Spleen (tissue), 11 donors: ENCODE measurements around the gene SRCAP. TPM values are rescaled to one million over a fixed set of nuclear protein-coding genes. Genes with fewer than 3 reads are reported as not detected.

Experiments used
- DNase-seq: peaks from one replicate; pipeline ENCODE4 v3.0.0-alpha.2; 2020
- H3K27ac ChIP-seq, 8 donors: fragments of 200-600 bp; sonication (generic) in 7 of 8; 1 replicate in 4 of 8; 2 replicates in 4 of 8; pipeline versions ENCODE4 v1.5.0 to v1.8.0; 2016 to 2021; ENCODE audit warnings: inconsistent platforms in 4 of 8, mild to moderate bottlenecking in 4 of 8, moderate library complexity in 1 of 8
- H3K27me3 ChIP-seq, 7 donors: fragments of 200-600 bp; sonication (generic) in 6 of 7; replicated peaks in 1 of 7; 1 replicate in 4 of 7; 2 replicates in 3 of 7; pipeline versions ENCODE4 v1.5.0 to v1.8.0; 2016 to 2021; ENCODE audit warnings: inconsistent platforms in 3 of 7, mild to moderate bottlenecking in 1 of 7
- H3K36me3 ChIP-seq, 6 donors: fragments of 200-600 bp; sonication (generic) in 5 of 6; 1 replicate in 4 of 6; 2 replicates in 2 of 6; pipeline versions ENCODE4 v1.5.0 to v1.8.0; 2016 to 2021; ENCODE audit warnings: inconsistent platforms in 2 of 6
- H3K4me1 ChIP-seq, 6 donors: fragments of 200-600 bp; sonication (generic) in 5 of 6; 1 replicate in 3 of 6; 2 replicates in 3 of 6; pipeline versions ENCODE4 v1.5.0 to v1.8.0; 2016 to 2021; ENCODE audit warnings: inconsistent platforms in 3 of 6
- H3K4me3 ChIP-seq, 8 donors: fragments of 200-600 bp; sonication (generic) in 7 of 8; 1 replicate in 4 of 8; 2 replicates in 4 of 8; pipeline versions ENCODE4 v1.5.0 to v1.8.0; 2016 to 2021; ENCODE audit warnings: inconsistent platforms in 4 of 8, mild to moderate bottlenecking in 4 of 8, moderate library complexity in 2 of 8
- H3K9me3 ChIP-seq, 8 donors: fragments of 200-600 bp; sonication (generic) in 7 of 8; 1 replicate in 4 of 8; 2 replicates in 4 of 8; pipeline versions ENCODE4 v1.5.0 to v1.8.0; 2016 to 2021; ENCODE audit warnings: inconsistent platforms in 4 of 8
- CTCF ChIP-seq, 11 experiments: fragments of 200-600 bp in 7 of 11; fragments of 450-650 bp in 4 of 11; sonication (generic) in 4 of 11; IDR thresholded peaks in 8 of 11; conservative IDR thresholded peaks in 3 of 11; 1 replicate in 7 of 11; 2 replicates in 4 of 11; pipeline versions ENCODE4 v1.4.0 to v1.8.0; 2016 to 2021; ENCODE audit warnings: antibody characterized with exemption in 11 of 11, inconsistent platforms in 4 of 11, mild to moderate bottlenecking in 1 of 11
- POLR2A ChIP-seq, 3 donors: fragments of 450-650 bp; IDR thresholded peaks; one replicate each; pipeline ENCODE4 v1.5.1; 2017; ENCODE audit warnings: antibody characterized with exemption in 3 of 3, mild to moderate bottlenecking in 1 of 3
- POLR2AphosphoS5 ChIP-seq, 3 donors: sonication (generic); formaldehyde crosslinking; IDR thresholded peaks; one replicate each; pipeline ENCODE4 v1.5.1; 2017; ENCODE audit warnings: antibody characterized with exemption in 3 of 3
- WGBS, 5 donors: extraction: QIAGEN DNeasy Blood & Tissue Kit in 3 of 5; methylation state at CpG; one replicate each; pipeline versions ENCODE4 v1.1.5 to v1.1.7; 2013 to 2018; 5-methylcytosine and 5-hydroxymethylcytosine counted together
- intact Hi-C: fragments of 100-400 bp; cut with DNase I; formaldehyde crosslinking; loops from one replicate; pipeline ENCODE4 v1.15.0; 2023; ENCODE audit warnings: low total_unique reads
- polyA plus RNA-seq, 3 donors: library from polyadenylated mRNA; stranded (reverse); fragments of 200-250 nt; gene quantifications; one replicate each; pipeline ENCODE4 v1.2.1, GENCODE V29; 2013
- total RNA-seq, 7 donors: library from RNA; depleted of rRNA in 3 of 7; stranded (reverse); fragments of >200 nt in 3 of 7; fragmentation: NEBNext Ultra II Directional in 4 of 7; extraction: Animal tissue kit (Norgen Biotek cat#: 25700) in 4 of 7; gene quantifications; one replicate each; pipeline versions ENCODE4 v1.1.0 to v1.2.1, GENCODE V29; 2016 to 2021
- donor health status: healthy with polysubstance abuse.
- donor health status: DM: no; HTN: no; CAD: no; lungs with moderate emphysema.
- donor health status: DM: no; HTN: no; CAD: no.
- donor health status: Bipolar disorder and iron deficiency.
- donor health status: healthy.
- donor health status: DM: no; HTN: no; CAD: no.
- donor health status: DM: yes; HTN: yes; CAD: no.

SRCAP gene
- total and polyA plus RNA-seq, 10 donors: 1.2 to 85.7 (median 68.3) TPM

GRCh38 chr16:30778549-30779244 lies 79.7 kb downstream of the SRCAP start:
- DNase-seq: no peak
- H3K27ac ChIP-seq: peak overlapping the region in 2 of 8 donors; percentile 1 to 18
- 81 to 90% (median 86%) methylated on average over 13 to 14 of the region's 14 CpGs for WGBS, 5 donors
- intact Hi-C loops: loop anchor here (10.0 kb wide), 1 partner anchor 54 kb away; no protein-coding TSS in a partner anchor
- H3K4me1 ChIP-seq: peaks cover 12 to 55% (median 32%) of the 10 kb centered on the region in 6 donors
- peaks cover 0 to 16% (median 0%) of the 10 kb centered on the region in 7 donors for H3K27me3 ChIP-seq
- H3K4me3 ChIP-seq: no peak overlapping the region
- H3K9me3 ChIP-seq: no peaks in the 10 kb centered on the region
- no peak for TF ChIP-seq CTCF (IDR thresholded peaks at IDR 0.05 in 8 of 11, conservative IDR thresholded peaks at IDR 0.05 in 3 of 11)
- peak in 2 of 3 donors; percentile 9 to 31 for TF ChIP-seq POLR2AphosphoS5 (IDR thresholded peaks at IDR 0.05)
- H3K36me3 ChIP-seq: peaks cover 0 to 43% (median 31%) of the 10 kb centered on the region in 6 donors

- no peak for TF ChIP-seq CTCF (IDR thresholded peaks at IDR 0.05 in 8 of 11, conservative IDR thresholded peaks at IDR 0.05 in 3 of 11)
- TF ChIP-seq POLR2A (IDR thresholded peaks at IDR 0.05): no peak
- TF ChIP-seq POLR2AphosphoS5 (IDR thresholded peaks at IDR 0.05): no peak
- 72 to 89% (median 79%) methylated on average over 6 of the region's 6 CpGs for WGBS, 5 donors
- Histone ChIP-seq H3K27ac (no peak overlapping the region), H3K4me3 (no peak overlapping the region), H3K36me3 (peaks cover 0 to 43% (median 24%) of the 10 kb centered on the region in 6 donors), H3K9me3 (no peaks in the 10 kb centered on the region), H3K4me1 (peaks cover 12 to 51% (median 27%) of the 10 kb centered on the region in 6 donors), H3K27me3 (peaks cover 0 to 16% (median 0%) of the 10 kb centered on the region in 7 donors)
- DNase-seq: no peak
- intact Hi-C loops: loop anchor here (10.0 kb wide), 1 partner anchor 55 kb away; no protein-coding TSS in a partner anchor
Observed at GRCh38 chr16:30779596-30779995, 80.6 kb downstream of the SRCAP start.

GRCh38 chr16:30780021-30780420 lies 81.0 kb downstream of the SRCAP start:
- Histone ChIP-seq H3K36me3 (peaks cover 0 to 42% (median 24%) of the 10 kb centered on the region in 6 donors), H3K9me3 (no peaks in the 10 kb centered on the region), H3K4me1 (peaks cover 8 to 51% (median 23%) of the 10 kb centered on the region in 6 donors), H3K4me3 (no peak overlapping the region), H3K27me3 (peaks cover 0 to 16% (median 0%) of the 10 kb centered on the region in 7 donors), H3K27ac (no peak overlapping the region)
- no peak for DNase-seq
- intact Hi-C loops: loop anchor here (10.0 kb wide), 1 partner anchor 65 kb away; no protein-coding TSS in a partner anchor
- 79 to 97% (median 86%) methylated on average over 3 of the region's 3 CpGs for WGBS, 5 donors
- TF ChIP-seq CTCF (IDR thresholded peaks at IDR 0.05 in 8 of 11, conservative IDR thresholded peaks at IDR 0.05 in 3 of 11) (no peak), POLR2A (IDR thresholded peaks at IDR 0.05) (no peak), POLR2AphosphoS5 (IDR thresholded peaks at IDR 0.05) (no peak)

GRCh38 chr16:30780549-30780948 lies 81.6 kb downstream of the SRCAP start:
- Histone ChIP-seq H3K36me3 (peaks cover 0 to 42% (median 24%) of the 10 kb centered on the region in 6 donors), H3K9me3 (no peaks in the 10 kb centered on the region), H3K4me1 (peaks cover 6 to 51% (median 20%) of the 10 kb centered on the region in 6 donors), H3K4me3 (no peak overlapping the region), H3K27ac (no peak overlapping the region), H3K27me3 (peaks cover 0 to 15% (median 0%) of the 10 kb centered on the region in 7 donors)
- intact Hi-C loops: loop anchor here (10.0 kb wide), 1 partner anchor 64 kb away; no protein-coding TSS in a partner anchor
- TF ChIP-seq CTCF (IDR thresholded peaks at IDR 0.05 in 8 of 11, conservative IDR thresholded peaks at IDR 0.05 in 3 of 11) (no peak), POLR2A (IDR thresholded peaks at IDR 0.05) (no peak), POLR2AphosphoS5 (IDR thresholded peaks at IDR 0.05) (no peak)
- WGBS, 5 donors: 45 to 83% (median 55%) methylated on average over 4 of the region's 4 CpGs
- no peak for DNase-seq
